H9 (cell line): ENCODE results near the gene KCNJ15. TPM values are rescaled to one million over a fixed set of nuclear protein-coding genes. Genes with fewer than 3 reads are reported as not detected.

Experiments
- DNase-seq: peaks from one replicate; pipeline ENCODE4 v3.0.0-alpha.2; 2017
- H2AFZ ChIP-seq: one replicate; pipeline ENCODE4 v1.6.1; 2013; ENCODE audit warnings: mild to moderate bottlenecking, low read length, control low read depth, moderate library complexity
- H2AK5ac ChIP-seq: 2 replicates; pipeline ENCODE4 v1.6.1; 2013; ENCODE audit warnings: low read length, control low read depth, mixed read lengths; ENCODE audit not compliant: insufficient read length
- H2BK120ac ChIP-seq: one replicate; pipeline ENCODE4 v1.6.1; 2013; ENCODE audit warnings: low read depth, mild to moderate bottlenecking, low read length, control low read depth, inconsistent platforms; ENCODE audit not compliant: poor library complexity, severe bottlenecking
- H2BK12ac ChIP-seq: 2 replicates; pipeline ENCODE4 v1.6.1; 2013; ENCODE audit warnings: low read length, control low read depth, mixed read lengths, low read depth; ENCODE audit not compliant: insufficient read length
- H2BK15ac ChIP-seq: 2 replicates; pipeline ENCODE4 v1.6.1; 2013; ENCODE audit warnings: low read depth, low read length, control low read depth
- H2BK20ac ChIP-seq: one replicate; pipeline ENCODE4 v1.6.1; 2013; ENCODE audit warnings: low read depth, mild to moderate bottlenecking, low read length, control low read depth, inconsistent platforms; ENCODE audit not compliant: poor library complexity, severe bottlenecking
- H2BK5ac ChIP-seq: 2 replicates; pipeline ENCODE4 v1.6.1; 2013; ENCODE audit warnings: low read length, control low read depth, mixed read lengths; ENCODE audit not compliant: insufficient read length
- H3K14ac ChIP-seq: 2 replicates; pipeline ENCODE4 v1.6.1; 2013; ENCODE audit warnings: low read length, control low read depth; ENCODE audit not compliant: insufficient read depth
- H3K18ac ChIP-seq: 2 replicates; pipeline ENCODE4 v1.6.1; 2013; ENCODE audit warnings: low read depth, mild to moderate bottlenecking, mixed read lengths, low read length, control low read depth; ENCODE audit not compliant: insufficient read length
- H3K23ac ChIP-seq: 2 replicates; pipeline ENCODE4 v1.6.1; 2013; ENCODE audit warnings: low read length, control low read depth, mixed read lengths, low read depth; ENCODE audit not compliant: insufficient read length
- H3K23me2 ChIP-seq: 2 replicates; pipeline ENCODE4 v1.6.1; 2013; ENCODE audit warnings: low read depth, mild to moderate bottlenecking, mixed read lengths, low read length, control low read depth; ENCODE audit not compliant: insufficient read length, poor library complexity, severe bottlenecking
- H3K27ac ChIP-seq: 2 replicates; pipeline ENCODE4 v1.5.1; 2013; ENCODE audit warnings: low read length, control low read depth, mixed read lengths, low read depth; ENCODE audit not compliant: insufficient read length
- H3K27me3 ChIP-seq: 2 replicates; pipeline ENCODE4 v1.6.1; 2013; ENCODE audit warnings: low read length, control low read depth, inconsistent platforms; ENCODE audit not compliant: insufficient read depth
- H3K4ac ChIP-seq: 2 replicates; pipeline ENCODE4 v1.6.1; 2013; ENCODE audit warnings: low read depth, mild to moderate bottlenecking, control low read depth, inconsistent platforms, low read length, moderate library complexity
- H3K4me1 ChIP-seq: 2 replicates; pipeline ENCODE4 v1.6.1; 2013; ENCODE audit warnings: low read length, control low read depth, inconsistent platforms; ENCODE audit not compliant: insufficient read depth
- H3K4me2 ChIP-seq: 2 replicates; pipeline ENCODE4 v1.6.1; 2013; ENCODE audit warnings: low read length, control low read depth, mixed read lengths; ENCODE audit not compliant: insufficient read length, insufficient read depth
- H3K56ac ChIP-seq: 2 replicates; pipeline ENCODE4 v1.6.1; 2013; ENCODE audit warnings: low read depth, mild to moderate bottlenecking, mixed read lengths, low read length, control low read depth; ENCODE audit not compliant: insufficient read length
- H3K79me1 ChIP-seq: 2 replicates; pipeline ENCODE4 v1.6.1; 2013; ENCODE audit warnings: low read depth, mild to moderate bottlenecking, moderate library complexity, low read length, control low read depth, inconsistent platforms; ENCODE audit not compliant: insufficient read depth, poor library complexity, severe bottlenecking
- H3K79me2 ChIP-seq: 2 replicates; pipeline ENCODE4 v1.6.1; 2013; ENCODE audit warnings: low read length, control low read depth, inconsistent platforms; ENCODE audit not compliant: insufficient read depth
- H3K9ac ChIP-seq: 2 replicates; pipeline ENCODE4 v1.6.1; 2013; ENCODE audit warnings: low read length, control low read depth, mixed read lengths; ENCODE audit not compliant: insufficient read length; ENCODE audit errors: extremely low read depth
- H3K9me3 ChIP-seq: one replicate; pipeline ENCODE4 v1.6.1; 2013; ENCODE audit warnings: low read depth, low read length, inconsistent platforms; ENCODE audit not compliant: control insufficient read depth
- H3T11ph ChIP-seq: one replicate; pipeline ENCODE4 v1.6.1; 2013; ENCODE audit warnings: mild to moderate bottlenecking, low read length, control low read depth, inconsistent platforms
- H4K20me1 ChIP-seq: one replicate; pipeline ENCODE4 v1.6.1; 2013; ENCODE audit not compliant: control insufficient read depth, insufficient read length, insufficient read depth
- H4K5ac ChIP-seq: 2 replicates; pipeline ENCODE4 v1.6.1; 2013; ENCODE audit warnings: low read depth, mild to moderate bottlenecking, mixed read lengths, low read length, control low read depth; ENCODE audit not compliant: insufficient read length
- H4K8ac ChIP-seq: replicated peaks from 2 replicates; pipeline ENCODE4 v1.6.1; 2013; ENCODE audit warnings: low read length, control low read depth, mixed read lengths, low read depth; ENCODE audit not compliant: insufficient read length
- H4K91ac ChIP-seq: 2 replicates; pipeline ENCODE4 v1.6.1; 2013; ENCODE audit warnings: low read depth, mild to moderate bottlenecking, moderate library complexity, mixed read lengths, low read length, control low read depth; ENCODE audit not compliant: insufficient read length
- H3K27ac Mint-ChIP-seq, 3 experiments: 2 replicates in 2 of 3; 3 replicates in 1 of 3; pipeline ENCODE4 v1.8.0; 2020 to 2021; ENCODE audit warnings: mixed read lengths in 3 of 3, mild to moderate bottlenecking in 1 of 3, moderate library complexity in 1 of 3
- H3K27me3 Mint-ChIP-seq: 2 replicates; pipeline ENCODE4 v1.8.0; 2021; ENCODE audit warnings: low read depth, mild to moderate bottlenecking, moderate library complexity, mixed read lengths
- H3K36me3 Mint-ChIP-seq, 3 experiments: 2 replicates in 2 of 3; 3 replicates in 1 of 3; pipeline ENCODE4 v1.8.0; 2020 to 2021; ENCODE audit warnings: low read depth in 3 of 3, mixed read lengths in 3 of 3; ENCODE audit not compliant: insufficient read depth in 1 of 3
- H3K4me1 Mint-ChIP-seq, 2 experiments: 2 replicates each; pipeline ENCODE4 v1.8.0; 2020; ENCODE audit warnings: mixed read lengths in 2 of 2
- H3K4me3 Mint-ChIP-seq, 2 experiments: 2 replicates in 1 of 2; 3 replicates in 1 of 2; pipeline ENCODE4 v1.8.0; 2020 to 2021; ENCODE audit warnings: mild to moderate bottlenecking in 2 of 2, mixed read lengths in 2 of 2, moderate library complexity in 1 of 2
- H3K9me3 Mint-ChIP-seq, 2 experiments: 2 replicates in 1 of 2; 3 replicates in 1 of 2; pipeline ENCODE4 v1.8.0; 2020; ENCODE audit warnings: mild to moderate bottlenecking in 2 of 2, mixed read lengths in 2 of 2, moderate library complexity in 1 of 2
- CTCF ChIP-seq: fragments of 200-600 bp; sonication (generic); conservative IDR thresholded peaks from 3 replicates; pipeline ENCODE4 v1.8.0; 2021; ENCODE audit warnings: antibody characterized with exemption, mild to moderate bottlenecking
- WGBS: extraction: QIAGEN DNeasy Blood & Tissue Kit; methylation state at CpG from one replicate; pipeline ENCODE4 v1.1.7; 2013; ENCODE audit warnings: missing lambda C conversion rate, low lambda C conversion rate, mixed read lengths; ENCODE audit not compliant: insufficient read length; ENCODE audit errors: extremely low coverage; 5-methylcytosine and 5-hydroxymethylcytosine counted together
- total RNA-seq: library from RNA; stranded (reverse); gene quantifications from 2 replicates; pipeline ENCODE4 v1.2.1, GENCODE V29; 2021

KCNJ15 gene
- total RNA-seq, 1 experiment from 2014 or later = not detected

DNA sequence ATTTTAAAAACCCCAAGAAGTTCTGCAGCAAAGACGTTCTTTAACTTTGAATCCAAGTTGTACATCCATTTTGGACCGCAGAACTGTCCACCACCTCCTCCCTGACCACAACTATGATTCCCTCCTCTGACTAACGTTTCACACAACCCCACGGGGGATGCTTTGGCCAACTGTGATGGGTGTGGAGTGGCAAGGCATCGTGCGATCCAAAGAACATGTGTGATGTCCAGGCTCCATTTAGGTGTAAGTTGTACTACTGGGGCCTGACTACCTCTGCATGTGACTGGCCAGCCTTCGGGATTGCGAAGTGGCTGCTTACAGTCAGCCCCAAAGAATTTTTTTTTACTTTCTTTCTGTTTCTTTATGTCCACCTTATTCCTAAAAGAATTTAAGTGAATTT lies 6.7 kb downstream of the KCNJ15 start:
- Histone ChIP-seq H3K79me2 (no peaks in the 10 kb centered on the region), H2BK120ac (no peak overlapping the region), H3K23me2 (no peaks in the 10 kb centered on the region), H3K27me3 (no peaks in the 10 kb centered on the region), H3K9ac (no peak overlapping the region), H3K4ac (no peak overlapping the region), H4K8ac (no peak overlapping the region), H3K4me1 (no peaks in the 10 kb centered on the region), H2BK5ac (no peak overlapping the region), H2AK5ac (no peak overlapping the region), H3K18ac (no peak overlapping the region), H2AFZ (no peak overlapping the region), H4K91ac (no peak overlapping the region), H2BK15ac (no peak overlapping the region), H3K4me2 (no peak overlapping the region), H3K56ac (no peak overlapping the region), H2BK12ac (no peak overlapping the region), H3T11ph (no peak overlapping the region), H3K79me1 (no peaks in the 10 kb centered on the region), H3K23ac (no peak overlapping the region), H4K5ac (no peak overlapping the region), H3K9me3 (no peaks in the 10 kb centered on the region), H3K27ac (no peak overlapping the region), H2BK20ac (no peak overlapping the region), H3K14ac (no peak overlapping the region), H4K20me1 (no peaks in the 10 kb centered on the region)
- no peaks in the 10 kb centered on the region for H3K27me3 Mint-ChIP-seq
- TF ChIP-seq CTCF = no peak
- WGBS = no CpG with 5 or more reads among the region's 8 CpGs
- H3K9me3 Mint-ChIP-seq = no peaks in the 10 kb centered on the region; a peak in 1 of 5 replicates
- H3K4me1 Mint-ChIP-seq = peaks cover under 1% of the 10 kb centered on the region in 2 experiments; a peak in 1 of 4 replicates
- H3K36me3 Mint-ChIP-seq = no peaks in the 10 kb centered on the region; a peak in 1 of 7 replicates
- no peak overlapping the region for H3K4me3 Mint-ChIP-seq
- DNase-seq = no peak
- no peak overlapping the region for H3K27ac Mint-ChIP-seq
